OCI-LY7 (cell line): ENCODE data around the gene CRP.

Experiments used
- CTCF ChIP-seq: fragments of 200-600 bp; sonication (generic); conservative IDR thresholded peaks from 2 replicates; pipeline ENCODE4 v1.5.1; 2014; ENCODE audit warnings: mild to moderate bottlenecking, antibody characterized with exemption, low read length, moderate library complexity, mixed read lengths
- EZH2phosphoT487 ChIP-seq: fragments of 200-600 bp; sonication (generic); IDR thresholded peaks from 2 replicates; pipeline ENCODE4 v1.6.1; 2018; ENCODE audit warnings: low read depth, borderline replicate concordance, mild to moderate bottlenecking, mixed run types, antibody characterized with exemption, low read length, moderate library complexity, mixed read lengths

DNA sequence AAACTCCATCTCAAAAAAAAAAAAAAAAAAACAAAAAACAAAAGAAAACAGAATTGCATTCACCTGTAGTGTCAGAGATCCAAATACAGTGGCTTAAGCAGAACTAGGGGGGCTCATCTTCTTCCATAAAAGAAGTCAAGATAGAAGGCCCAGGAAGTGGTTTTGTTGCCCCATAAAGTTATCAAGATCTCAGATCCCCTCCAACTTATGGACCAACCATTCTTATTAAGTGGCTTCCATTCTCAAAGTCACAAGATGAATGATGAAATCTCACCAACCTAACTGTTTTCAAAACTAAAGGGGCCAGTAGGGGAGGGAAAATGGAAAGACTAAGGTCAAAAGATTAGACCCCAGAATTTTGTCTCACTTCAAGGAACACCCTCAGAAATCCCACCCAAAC, 36.2 kb upstream of the CRP start:
- TF ChIP-seq CTCF, result no peak
- TF ChIP-seq EZH2phosphoT487, result no peak
